Measurements from ENCODE around the gene WNT7A.

The WNT7A gene

GRCh38 chr3:13767896-13768295, 112.0 kb downstream of the WNT7A start:
- DNase-seq, result no peak

- DNase-seq, result no peak
Observed at GRCh38 chr3:13767030-13767429, 112.8 kb downstream of the WNT7A start.
